ENCODE data around the gene MTHFD1.

Gene MTHFD1

DNA sequence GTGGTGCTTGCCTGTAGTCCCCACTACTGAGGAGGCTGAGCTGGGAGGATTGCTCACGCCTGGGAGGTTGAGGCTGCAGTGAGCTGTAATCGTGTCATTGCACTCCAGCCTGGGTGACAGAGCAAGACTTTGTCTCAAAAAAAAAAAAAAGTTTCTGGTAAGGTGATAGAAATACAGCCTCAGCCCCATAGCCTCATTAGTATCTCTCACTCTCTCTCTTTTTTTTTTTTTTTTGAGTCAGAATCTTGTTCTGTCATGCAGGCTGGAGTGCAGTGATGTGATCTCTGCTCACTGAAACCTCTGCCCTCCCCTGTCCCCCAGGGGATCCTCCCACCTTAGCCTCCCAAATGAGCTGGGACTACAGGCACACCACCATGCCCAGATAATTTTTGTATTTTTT is 19.2 kb downstream of the MTHFD1 start:
- DNase-seq (ENCODE audit: low read depth in 2 of 2) = no peak

DNA sequence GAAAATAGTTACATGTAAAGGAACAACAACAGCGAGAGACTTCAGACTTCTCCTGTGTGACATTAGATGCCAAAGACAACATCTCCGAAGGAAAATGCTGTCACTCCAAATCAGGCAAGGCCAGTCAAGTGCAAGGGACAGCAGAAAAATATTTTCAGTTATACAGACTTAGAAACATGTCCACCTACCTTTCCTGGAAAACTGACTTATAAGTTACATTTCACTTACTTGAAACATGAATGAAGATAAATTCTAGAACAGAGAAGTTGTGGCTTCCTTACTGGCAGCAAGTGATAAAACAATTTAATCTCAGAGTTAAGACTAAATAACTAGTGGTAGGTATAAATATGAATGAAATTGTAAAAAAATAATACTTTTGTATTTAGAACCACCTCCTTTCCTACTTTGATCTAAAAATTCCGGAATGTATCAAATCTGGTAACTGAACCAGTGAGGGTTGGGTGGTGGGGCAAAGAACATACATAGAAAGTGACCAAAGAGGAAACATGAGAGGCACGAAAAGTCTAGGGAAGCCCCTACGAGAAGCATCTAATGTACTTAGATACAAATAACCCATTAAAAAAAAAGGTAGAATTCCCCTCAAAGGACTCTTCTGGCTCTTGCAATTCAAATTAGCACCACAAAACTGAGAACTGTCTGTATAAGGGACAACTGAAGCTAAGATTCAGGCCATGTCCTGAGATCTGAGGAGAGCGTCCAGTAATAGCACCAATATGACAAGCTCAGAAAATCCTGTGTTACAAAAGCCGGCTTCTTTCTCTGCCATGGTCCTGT is 21.2 kb downstream of the MTHFD1 start:
- DNase-seq (ENCODE audit: low read depth in 2 of 2) = no peak

DNA sequence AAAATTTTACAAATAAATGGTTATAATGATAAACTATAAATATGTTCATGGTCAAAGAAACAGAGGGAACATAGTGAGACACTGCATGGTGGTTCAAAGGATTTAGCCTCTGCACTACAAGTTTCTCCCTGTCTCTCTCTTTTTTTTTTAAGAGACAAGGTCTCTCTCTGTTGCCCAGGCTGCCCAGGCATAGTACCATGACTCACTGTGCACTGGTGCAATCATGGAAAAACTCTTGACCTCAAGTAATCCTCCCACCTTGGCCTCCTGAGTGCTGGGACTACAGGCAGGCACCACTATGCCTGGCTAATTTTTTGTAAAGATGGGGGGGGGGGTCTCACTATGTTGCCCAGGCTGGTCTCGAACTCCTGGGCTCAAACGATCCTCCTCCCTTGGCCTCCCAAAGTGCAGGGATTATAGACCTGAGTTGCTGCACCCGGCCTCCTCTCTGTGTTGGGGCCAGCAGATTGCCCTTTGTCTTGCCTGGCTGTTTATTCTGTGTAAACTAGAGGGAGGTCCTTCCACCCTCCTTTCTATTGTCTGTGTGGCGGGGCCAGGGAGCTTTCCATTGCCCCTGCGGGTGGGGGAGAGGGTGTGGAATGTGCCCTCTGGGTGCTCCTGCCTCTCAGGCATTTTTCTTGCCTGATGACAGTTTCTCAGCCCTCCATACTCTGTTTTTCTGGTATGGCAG is 22.1 kb downstream of the MTHFD1 start:
- DNase-seq (ENCODE audit: low read depth in 2 of 2) = no peak

DNA sequence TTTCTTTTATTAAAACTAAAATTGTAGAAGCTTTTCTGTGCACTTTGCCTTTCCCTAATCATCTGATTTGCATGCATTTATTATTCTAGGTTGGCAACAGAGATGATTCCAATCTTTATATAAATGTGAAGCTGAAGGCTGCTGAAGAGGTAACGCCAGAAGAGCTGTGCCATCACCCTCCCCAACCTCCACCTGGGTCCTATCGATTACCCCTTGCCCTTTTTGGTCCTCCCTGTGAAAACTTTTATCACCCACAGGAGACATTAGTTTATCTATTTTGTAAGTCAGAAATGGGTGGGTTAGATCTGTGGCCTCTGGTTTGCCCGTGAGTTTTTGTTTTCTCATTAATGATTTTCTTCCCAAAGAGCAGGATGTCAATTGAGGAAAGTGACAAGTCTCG is 22.8 kb downstream of the MTHFD1 start:
- DNase-seq (ENCODE audit: low read depth in 2 of 2) = no peak

DNA sequence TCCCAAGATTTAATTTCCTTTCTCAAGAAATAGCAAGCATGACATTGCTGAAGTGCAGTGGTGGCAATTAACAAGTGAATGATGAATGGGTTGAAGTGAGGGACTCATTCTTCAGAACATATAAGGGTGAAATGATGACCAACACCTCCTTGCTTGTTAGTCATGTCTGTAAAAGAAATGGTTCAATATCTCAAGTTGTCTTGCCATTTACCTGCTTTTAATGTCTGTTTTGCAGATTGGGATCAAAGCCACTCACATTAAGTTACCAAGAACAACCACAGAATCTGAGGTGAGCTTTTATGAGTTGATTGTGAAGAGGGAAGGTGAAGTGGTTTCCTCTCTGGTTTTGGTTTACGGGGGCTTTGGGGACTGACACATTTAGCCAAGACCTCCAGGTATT is 24.1 kb downstream of the MTHFD1 start:
- no peak for DNase-seq (ENCODE audit: low read depth in 2 of 2)

DNA sequence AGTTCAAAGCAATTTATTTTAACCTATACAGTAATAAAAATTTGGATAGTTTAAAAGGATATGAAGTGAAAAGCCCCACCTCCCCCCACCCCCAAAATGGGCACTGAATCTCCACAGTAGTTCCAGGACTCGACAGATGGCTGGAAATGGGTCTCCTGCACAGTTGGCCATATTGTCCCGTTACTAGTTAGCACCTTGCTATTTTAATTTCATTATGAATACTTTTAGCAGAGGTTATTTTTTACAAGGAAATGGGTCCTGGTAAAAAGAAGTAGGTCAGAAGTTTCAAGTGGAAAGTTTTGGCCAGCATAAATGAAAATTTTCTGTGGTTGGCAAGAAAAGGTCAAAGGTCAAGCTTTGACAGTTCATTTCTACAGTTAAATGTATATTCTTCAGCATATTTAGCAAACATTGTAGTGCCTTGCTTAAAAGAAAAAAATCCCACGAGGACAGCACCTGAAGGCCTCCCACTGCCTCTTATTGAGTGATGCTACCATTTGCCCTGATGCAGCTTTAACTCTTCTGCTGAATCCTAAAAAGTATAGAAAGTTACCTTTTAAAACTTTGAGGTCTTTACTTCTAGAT is 28.3 kb downstream of the MTHFD1 start:
- no peak for DNase-seq (ENCODE audit: low read depth in 2 of 2)

GRCh38 chr14:64417055-64417770 is 29.1 kb downstream of the MTHFD1 start:
- no peak for DNase-seq (ENCODE audit: low read depth in 2 of 2)

- DNase-seq (ENCODE audit: low read depth in 2 of 2) = no peak
Measured at GRCh38 chr14:64417771-64418125, 29.6 kb downstream of the MTHFD1 start.

DNA sequence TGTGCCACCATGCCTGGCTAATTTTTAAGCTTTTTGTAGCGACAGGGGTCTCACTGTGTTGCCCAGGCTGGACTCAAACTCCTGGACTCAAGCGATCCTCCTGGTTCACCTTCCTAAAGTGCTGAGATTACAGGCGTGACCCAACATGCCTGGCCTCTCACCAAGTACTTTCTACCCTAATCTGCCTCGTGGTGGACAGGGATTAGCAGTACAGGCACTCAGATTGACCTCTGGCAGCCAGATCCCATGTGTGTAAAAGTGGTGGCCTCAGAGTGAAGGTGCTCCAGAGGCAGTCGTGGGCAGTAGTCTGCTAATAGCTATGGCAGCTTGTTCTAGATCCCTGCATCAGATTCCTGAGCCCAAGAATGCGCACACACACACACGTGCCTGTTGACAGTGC is 30.9 kb downstream of the MTHFD1 start:
- no peak for DNase-seq (ENCODE audit: low read depth in 2 of 2)

GRCh38 chr14:64421166-64421565 is 33.0 kb downstream of the MTHFD1 start:
- DNase-seq (ENCODE audit: low read depth in 2 of 2) = no peak

GRCh38 chr14:64422005-64422404 is 33.9 kb downstream of the MTHFD1 start:
- DNase-seq (ENCODE audit: low read depth in 2 of 2) = no peak

DNA sequence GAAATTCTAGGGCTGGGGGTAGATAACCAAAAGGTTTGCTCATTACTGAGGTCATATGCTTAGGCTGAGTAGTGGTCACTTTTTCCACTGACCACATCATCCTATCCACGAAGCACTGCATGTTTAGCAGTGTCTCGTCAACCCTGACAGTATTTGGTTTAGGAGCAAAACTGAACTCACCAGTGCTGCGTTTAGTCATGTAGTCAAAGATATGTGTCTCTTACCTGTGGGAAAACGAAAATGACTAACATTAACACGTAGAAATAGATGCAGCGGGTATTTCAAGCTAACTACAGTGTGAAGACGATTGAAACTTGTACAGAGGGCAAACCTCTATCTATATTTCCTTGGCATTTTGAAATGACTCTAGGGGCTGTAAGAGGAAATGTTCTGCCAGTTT is 34.6 kb downstream of the MTHFD1 start:
- no peak for DNase-seq (ENCODE audit: low read depth in 2 of 2)

GRCh38 chr14:64423987-64424386 is 35.8 kb downstream of the MTHFD1 start:
- DNase-seq (ENCODE audit: low read depth in 2 of 2) = no peak

DNA sequence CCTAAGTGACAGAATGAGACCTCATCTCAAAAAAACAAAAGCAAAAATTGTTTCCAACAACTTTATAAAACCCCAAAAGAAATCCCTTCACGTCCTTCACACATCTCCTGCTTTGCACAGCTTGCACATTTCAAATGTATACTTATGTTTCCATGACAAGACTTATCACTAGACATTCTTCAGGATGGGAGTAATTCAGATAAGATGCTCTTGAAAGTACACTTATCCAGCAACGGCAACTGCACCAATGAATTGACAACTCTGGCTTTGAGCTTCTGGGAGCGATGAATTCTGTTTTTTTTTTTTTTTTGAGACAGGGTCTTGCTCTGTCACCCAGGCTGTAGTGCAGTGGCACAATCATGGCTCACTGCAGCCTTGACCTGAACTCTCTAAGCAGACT is 46.4 kb downstream of the MTHFD1 start:
- no peak for DNase-seq (ENCODE audit: low read depth in 2 of 2)

DNA sequence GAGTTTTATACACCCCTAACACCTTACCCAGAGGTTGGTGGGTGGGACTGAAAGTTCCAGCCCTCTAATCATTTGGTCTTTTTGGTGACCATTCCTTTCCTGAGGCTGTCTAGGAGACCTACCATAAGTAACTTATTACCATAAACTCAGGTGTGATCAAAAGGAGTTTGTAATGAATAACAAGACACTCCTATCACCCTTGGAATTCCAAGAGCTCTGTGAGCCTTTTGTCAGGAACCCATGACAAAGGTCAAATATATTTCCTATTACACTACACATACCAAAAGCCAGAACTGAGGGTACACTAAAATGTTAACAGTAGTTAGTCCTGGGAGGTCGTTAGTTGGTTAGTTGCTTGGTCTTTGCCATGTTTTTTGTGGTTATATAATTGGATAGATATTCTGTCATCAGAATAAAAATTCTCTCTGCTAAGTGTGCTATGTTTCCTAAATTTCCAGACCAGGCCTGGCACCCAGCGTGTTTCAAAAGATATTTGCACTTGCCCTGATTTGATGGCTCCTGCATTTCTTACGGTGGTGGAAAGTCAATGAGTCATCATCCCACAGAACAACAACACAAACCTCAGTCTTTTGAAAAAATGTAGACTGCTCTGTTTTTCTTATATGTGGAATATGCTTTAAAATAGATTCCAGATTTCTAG is 50.2 kb downstream of the MTHFD1 start:
- no peak for DNase-seq (ENCODE audit: low read depth in 2 of 2)

DNA sequence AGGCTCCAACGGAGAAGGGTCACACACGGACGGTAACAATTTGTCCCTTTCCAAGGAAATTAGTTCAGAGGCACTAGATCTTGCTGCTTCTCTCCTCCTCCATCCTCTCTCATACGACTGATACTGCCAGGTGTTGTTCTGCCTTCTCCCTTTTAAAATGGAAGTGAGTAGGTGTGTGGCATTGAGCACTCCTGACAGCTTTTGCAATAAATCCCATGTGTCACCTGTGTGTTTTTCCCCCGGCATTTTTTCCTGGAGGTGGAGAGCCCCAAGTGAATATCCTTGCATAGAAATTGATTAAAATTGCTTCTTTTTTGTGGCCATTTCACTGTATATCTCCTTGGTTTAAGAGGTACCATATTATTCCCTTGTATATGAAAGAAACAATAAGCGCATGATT is 51.0 kb downstream of the MTHFD1 start:
- DNase-seq (ENCODE audit: low read depth in 2 of 2) = no peak

DNA sequence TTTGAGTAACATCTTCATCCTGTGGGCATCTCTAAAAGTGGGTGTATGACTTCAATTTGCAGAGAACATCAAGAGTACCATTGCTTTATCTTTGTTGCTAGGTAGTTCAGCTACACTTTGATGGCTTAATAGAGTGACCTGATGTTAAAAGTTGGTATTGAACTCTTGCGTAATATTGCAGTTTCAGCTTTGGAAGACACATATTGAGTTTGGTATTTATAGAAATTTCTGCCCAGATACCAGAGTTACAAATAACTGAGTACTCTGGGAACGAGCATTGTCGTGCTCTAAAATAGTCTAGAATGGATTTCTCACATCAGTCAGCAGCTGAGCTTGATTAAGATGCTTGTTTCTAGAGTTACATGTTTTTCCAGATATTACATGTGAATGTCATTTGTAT is 52.3 kb downstream of the MTHFD1 start:
- no peak for DNase-seq (ENCODE audit: low read depth in 2 of 2)

GRCh38 chr14:64442300-64442988 is 54.3 kb downstream of the MTHFD1 start:
- DNase-seq (ENCODE audit: low read depth in 2 of 2) = no peak

GRCh38 chr14:64444140-64444539 is 56.0 kb downstream of the MTHFD1 start:
- DNase-seq (ENCODE audit: low read depth in 2 of 2) = no peak

DNA sequence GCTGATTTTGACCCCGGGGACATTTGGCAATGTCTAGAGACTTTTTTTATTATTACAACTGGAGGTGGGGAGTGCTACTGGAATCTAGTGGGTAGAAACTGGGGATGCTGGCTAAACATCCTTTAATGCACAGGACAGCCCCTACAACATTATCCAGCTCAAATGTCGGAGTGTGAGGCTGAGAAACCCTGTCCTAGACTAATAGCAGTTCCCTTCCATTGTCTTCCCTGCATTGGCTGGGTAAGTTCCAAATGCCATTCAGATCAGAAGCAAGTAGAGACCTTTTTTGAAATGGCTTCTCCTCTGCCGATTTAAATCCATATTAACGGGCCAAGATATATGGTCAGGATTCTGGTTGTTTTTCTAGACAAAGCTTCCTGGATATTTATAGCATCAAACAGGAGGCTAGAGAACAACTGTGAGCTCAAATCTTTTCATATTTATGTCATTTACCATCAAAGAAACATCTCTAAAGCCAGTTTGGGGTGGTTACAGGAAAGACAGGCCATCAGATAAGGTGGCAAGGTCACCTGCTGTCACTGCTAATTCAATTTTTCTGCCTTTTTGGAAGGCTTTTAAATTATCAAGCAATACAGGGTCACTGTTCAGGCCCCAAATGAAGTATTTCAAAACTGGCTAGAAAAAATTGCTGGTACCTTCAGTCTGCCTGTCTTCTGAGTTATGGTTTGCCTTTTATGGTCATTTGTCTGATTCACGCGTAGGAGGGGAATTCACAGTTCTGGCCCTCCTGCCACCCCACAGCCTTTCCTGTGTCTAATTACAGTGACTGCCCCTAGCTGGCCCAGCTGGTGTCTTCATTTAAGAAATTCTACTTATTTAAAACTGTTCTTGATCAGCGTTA is 57.1 kb downstream of the MTHFD1 start:
- DNase-seq (ENCODE audit: low read depth in 2 of 2) = peak in 1 of 2 donors; percentile 12

All from stimulated activated CD8-positive, alpha-beta memory T cell treated with anti-CD3 and anti-CD28 coated beads, Interleukin-2, amount 100 ng/mL, for 1 hour (primary cell).